ENCODE measurements around the gene ALPP.

DNA sequence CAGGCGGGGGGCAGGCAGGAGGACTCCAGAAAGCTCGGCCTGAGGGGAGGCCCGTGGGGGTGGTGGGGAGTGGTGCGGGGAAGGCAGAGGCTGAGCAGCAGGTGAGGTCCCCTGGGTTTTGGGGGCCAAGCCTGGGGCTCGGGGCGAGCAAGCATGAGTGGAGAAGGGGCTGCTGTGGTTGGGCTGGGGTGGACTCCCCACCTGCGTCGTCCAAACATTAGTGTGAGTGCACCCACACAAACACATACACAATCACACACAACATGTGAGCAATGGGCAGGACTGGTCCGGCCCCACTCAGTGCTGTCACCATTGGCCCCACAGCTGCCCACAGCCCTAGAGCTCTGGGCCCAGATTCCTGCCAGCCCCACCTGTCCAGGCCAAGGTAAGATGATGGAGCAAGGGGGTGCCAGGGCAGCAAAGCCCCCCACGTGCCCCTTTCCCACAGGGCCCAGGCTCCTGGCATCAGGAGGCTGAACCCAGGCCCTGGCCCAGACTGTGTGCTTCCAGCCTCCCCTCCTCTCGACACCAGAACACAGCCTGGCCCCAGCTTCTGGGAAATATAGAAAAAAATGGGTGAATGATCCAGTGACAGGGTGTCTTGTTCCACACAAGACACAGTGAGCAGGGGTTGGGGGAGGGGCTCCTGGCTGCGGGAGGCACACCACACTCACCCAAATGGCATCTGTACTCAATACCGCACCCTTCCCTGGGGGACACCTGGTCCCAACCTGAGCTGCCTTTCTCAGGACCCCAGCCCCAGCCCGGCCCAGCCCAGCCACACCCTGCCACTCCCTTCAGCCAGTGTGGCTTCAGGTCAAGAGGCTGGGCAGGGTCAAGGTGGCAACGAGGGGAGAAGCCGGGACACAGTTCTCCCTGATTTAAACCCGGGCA, 463 bp upstream of the ALPP start:
- TF ChIP-seq NFIC (IDR thresholded peaks at IDR 0.05; ENCODE audit: borderline replicate concordance) (no peak), EP300 (IDR thresholded peaks at IDR 0.05; ENCODE audit: borderline replicate concordance in 1 of 2, low read depth in 1 of 2, low read length in 1 of 2) (no peak)
